HG02610 (cell line): ENCODE measurements around the gene NTM.

ENCODE experiments used
- ATAC-seq: cut with Tn5 transposase; IDR thresholded peaks from one replicate; pipeline ENCODE4 v1.9.1; 2021; ENCODE audit warnings: mild to moderate bottlenecking, moderate library complexity; ENCODE audit not compliant: unreplicated experiment

NTM gene

GRCh38 chr11:131880976-131881375 is 510.6 kb downstream of the NTM start:
- no peak for ATAC-seq

GRCh38 chr11:131883332-131883731 is 512.9 kb downstream of the NTM start:
- no peak for ATAC-seq

- no peak for ATAC-seq
These were observed 514.2 kb downstream of the NTM start for GRCh38 chr11:131884461-131885073.

- ATAC-seq: no peak
These were observed 515.0 kb downstream of the NTM start for GRCh38 chr11:131885431-131885830.

- ATAC-seq: no peak
These were observed 515.8 kb downstream of the NTM start for GRCh38 chr11:131886201-131886600.

GRCh38 chr11:131888230-131888855 is 517.9 kb downstream of the NTM start:
- no peak for ATAC-seq

- peak; percentile 38 for ATAC-seq
These were observed 518.7 kb downstream of the NTM start for GRCh38 chr11:131889146-131889577.

GRCh38 chr11:131889760-131890581 is 519.6 kb downstream of the NTM start:
- ATAC-seq: no peak

GRCh38 chr11:131893103-131893890 is 522.9 kb downstream of the NTM start:
- peak; percentile 90 for ATAC-seq

- no peak for ATAC-seq
These were observed 523.6 kb downstream of the NTM start for GRCh38 chr11:131893988-131894387.

GRCh38 chr11:131894615-131895544 is 524.5 kb downstream of the NTM start:
- ATAC-seq: no peak

GRCh38 chr11:131895865-131896264 is 525.5 kb downstream of the NTM start:
- ATAC-seq: no peak

- ATAC-seq: no peak
These were observed 526.7 kb downstream of the NTM start for GRCh38 chr11:131896978-131897615.

GRCh38 chr11:131897956-131898355 is 527.5 kb downstream of the NTM start:
- no peak for ATAC-seq

GRCh38 chr11:131898949-131899348 is 528.5 kb downstream of the NTM start:
- no peak for ATAC-seq

- ATAC-seq: no peak
These were observed 529.6 kb downstream of the NTM start for GRCh38 chr11:131899950-131900580.

- no peak for ATAC-seq
These were observed 532.0 kb downstream of the NTM start for GRCh38 chr11:131902421-131902820.

GRCh38 chr11:131903074-131903473 is 532.7 kb downstream of the NTM start:
- no peak for ATAC-seq

GRCh38 chr11:131904756-131905155 is 534.3 kb downstream of the NTM start:
- ATAC-seq: no peak
